H9 (cell line): Measurements from ENCODE around the gene NEMP1. TPM values are rescaled to one million over a fixed set of nuclear protein-coding genes. Genes with fewer than 3 reads are reported as not detected.

Experiments used
- DNase-seq: peaks from one replicate; pipeline ENCODE4 v3.0.0-alpha.2; 2017
- H2AFZ ChIP-seq: one replicate; pipeline ENCODE4 v1.6.1; 2013; ENCODE audit warnings: mild to moderate bottlenecking, low read length, control low read depth, moderate library complexity
- H2AK5ac ChIP-seq: 2 replicates; pipeline ENCODE4 v1.6.1; 2013; ENCODE audit warnings: low read length, control low read depth, mixed read lengths; ENCODE audit not compliant: insufficient read length
- H2BK120ac ChIP-seq: one replicate; pipeline ENCODE4 v1.6.1; 2013; ENCODE audit warnings: low read depth, mild to moderate bottlenecking, low read length, control low read depth, inconsistent platforms; ENCODE audit not compliant: poor library complexity, severe bottlenecking
- H2BK12ac ChIP-seq: 2 replicates; pipeline ENCODE4 v1.6.1; 2013; ENCODE audit warnings: low read length, control low read depth, mixed read lengths, low read depth; ENCODE audit not compliant: insufficient read length
- H2BK15ac ChIP-seq: 2 replicates; pipeline ENCODE4 v1.6.1; 2013; ENCODE audit warnings: low read depth, low read length, control low read depth
- H2BK20ac ChIP-seq: one replicate; pipeline ENCODE4 v1.6.1; 2013; ENCODE audit warnings: low read depth, mild to moderate bottlenecking, low read length, control low read depth, inconsistent platforms; ENCODE audit not compliant: poor library complexity, severe bottlenecking
- H2BK5ac ChIP-seq: 2 replicates; pipeline ENCODE4 v1.6.1; 2013; ENCODE audit warnings: low read length, control low read depth, mixed read lengths; ENCODE audit not compliant: insufficient read length
- H3K14ac ChIP-seq: 2 replicates; pipeline ENCODE4 v1.6.1; 2013; ENCODE audit warnings: low read length, control low read depth; ENCODE audit not compliant: insufficient read depth
- H3K18ac ChIP-seq: 2 replicates; pipeline ENCODE4 v1.6.1; 2013; ENCODE audit warnings: low read depth, mild to moderate bottlenecking, mixed read lengths, low read length, control low read depth; ENCODE audit not compliant: insufficient read length
- H3K23ac ChIP-seq: 2 replicates; pipeline ENCODE4 v1.6.1; 2013; ENCODE audit warnings: low read length, control low read depth, mixed read lengths, low read depth; ENCODE audit not compliant: insufficient read length
- H3K23me2 ChIP-seq: 2 replicates; pipeline ENCODE4 v1.6.1; 2013; ENCODE audit warnings: low read depth, mild to moderate bottlenecking, mixed read lengths, low read length, control low read depth; ENCODE audit not compliant: insufficient read length, poor library complexity, severe bottlenecking
- H3K27ac ChIP-seq: 2 replicates; pipeline ENCODE4 v1.5.1; 2013; ENCODE audit warnings: low read length, control low read depth, mixed read lengths, low read depth; ENCODE audit not compliant: insufficient read length
- H3K27me3 ChIP-seq: 2 replicates; pipeline ENCODE4 v1.6.1; 2013; ENCODE audit warnings: low read length, control low read depth, inconsistent platforms; ENCODE audit not compliant: insufficient read depth
- H3K4ac ChIP-seq: 2 replicates; pipeline ENCODE4 v1.6.1; 2013; ENCODE audit warnings: low read depth, mild to moderate bottlenecking, control low read depth, inconsistent platforms, low read length, moderate library complexity
- H3K4me1 ChIP-seq: 2 replicates; pipeline ENCODE4 v1.6.1; 2013; ENCODE audit warnings: low read length, control low read depth, inconsistent platforms; ENCODE audit not compliant: insufficient read depth
- H3K4me2 ChIP-seq: 2 replicates; pipeline ENCODE4 v1.6.1; 2013; ENCODE audit warnings: low read length, control low read depth, mixed read lengths; ENCODE audit not compliant: insufficient read length, insufficient read depth
- H3K56ac ChIP-seq: 2 replicates; pipeline ENCODE4 v1.6.1; 2013; ENCODE audit warnings: low read depth, mild to moderate bottlenecking, mixed read lengths, low read length, control low read depth; ENCODE audit not compliant: insufficient read length
- H3K79me1 ChIP-seq: 2 replicates; pipeline ENCODE4 v1.6.1; 2013; ENCODE audit warnings: low read depth, mild to moderate bottlenecking, moderate library complexity, low read length, control low read depth, inconsistent platforms; ENCODE audit not compliant: insufficient read depth, poor library complexity, severe bottlenecking
- H3K79me2 ChIP-seq: 2 replicates; pipeline ENCODE4 v1.6.1; 2013; ENCODE audit warnings: low read length, control low read depth, inconsistent platforms; ENCODE audit not compliant: insufficient read depth
- H3K9ac ChIP-seq: 2 replicates; pipeline ENCODE4 v1.6.1; 2013; ENCODE audit warnings: low read length, control low read depth, mixed read lengths; ENCODE audit not compliant: insufficient read length; ENCODE audit errors: extremely low read depth
- H3K9me3 ChIP-seq: one replicate; pipeline ENCODE4 v1.6.1; 2013; ENCODE audit warnings: low read depth, low read length, inconsistent platforms; ENCODE audit not compliant: control insufficient read depth
- H3T11ph ChIP-seq: one replicate; pipeline ENCODE4 v1.6.1; 2013; ENCODE audit warnings: mild to moderate bottlenecking, low read length, control low read depth, inconsistent platforms
- H4K20me1 ChIP-seq: one replicate; pipeline ENCODE4 v1.6.1; 2013; ENCODE audit not compliant: control insufficient read depth, insufficient read length, insufficient read depth
- H4K5ac ChIP-seq: 2 replicates; pipeline ENCODE4 v1.6.1; 2013; ENCODE audit warnings: low read depth, mild to moderate bottlenecking, mixed read lengths, low read length, control low read depth; ENCODE audit not compliant: insufficient read length
- H4K8ac ChIP-seq: replicated peaks from 2 replicates; pipeline ENCODE4 v1.6.1; 2013; ENCODE audit warnings: low read length, control low read depth, mixed read lengths, low read depth; ENCODE audit not compliant: insufficient read length
- H4K91ac ChIP-seq: 2 replicates; pipeline ENCODE4 v1.6.1; 2013; ENCODE audit warnings: low read depth, mild to moderate bottlenecking, moderate library complexity, mixed read lengths, low read length, control low read depth; ENCODE audit not compliant: insufficient read length
- H3K27ac Mint-ChIP-seq, 3 experiments: 2 replicates in 2 of 3; 3 replicates in 1 of 3; pipeline ENCODE4 v1.8.0; 2020 to 2021; ENCODE audit warnings: mixed read lengths in 3 of 3, mild to moderate bottlenecking in 1 of 3, moderate library complexity in 1 of 3
- H3K27me3 Mint-ChIP-seq: 2 replicates; pipeline ENCODE4 v1.8.0; 2021; ENCODE audit warnings: low read depth, mild to moderate bottlenecking, moderate library complexity, mixed read lengths
- H3K36me3 Mint-ChIP-seq, 3 experiments: 2 replicates in 2 of 3; 3 replicates in 1 of 3; pipeline ENCODE4 v1.8.0; 2020 to 2021; ENCODE audit warnings: low read depth in 3 of 3, mixed read lengths in 3 of 3; ENCODE audit not compliant: insufficient read depth in 1 of 3
- H3K4me1 Mint-ChIP-seq, 2 experiments: 2 replicates each; pipeline ENCODE4 v1.8.0; 2020; ENCODE audit warnings: mixed read lengths in 2 of 2
- H3K4me3 Mint-ChIP-seq, 2 experiments: 2 replicates in 1 of 2; 3 replicates in 1 of 2; pipeline ENCODE4 v1.8.0; 2020 to 2021; ENCODE audit warnings: mild to moderate bottlenecking in 2 of 2, mixed read lengths in 2 of 2, moderate library complexity in 1 of 2
- H3K9me3 Mint-ChIP-seq, 2 experiments: 2 replicates in 1 of 2; 3 replicates in 1 of 2; pipeline ENCODE4 v1.8.0; 2020; ENCODE audit warnings: mild to moderate bottlenecking in 2 of 2, mixed read lengths in 2 of 2, moderate library complexity in 1 of 2
- CTCF ChIP-seq: fragments of 200-600 bp; sonication (generic); conservative IDR thresholded peaks from 3 replicates; pipeline ENCODE4 v1.8.0; 2021; ENCODE audit warnings: antibody characterized with exemption, mild to moderate bottlenecking
- WGBS: extraction: QIAGEN DNeasy Blood & Tissue Kit; methylation state at CpG from one replicate; pipeline ENCODE4 v1.1.7; 2013; ENCODE audit warnings: missing lambda C conversion rate, low lambda C conversion rate, mixed read lengths; ENCODE audit not compliant: insufficient read length; ENCODE audit errors: extremely low coverage; 5-methylcytosine and 5-hydroxymethylcytosine counted together
- total RNA-seq: library from RNA; stranded (reverse); gene quantifications from 2 replicates; pipeline ENCODE4 v1.2.1, GENCODE V29; 2021

NEMP1 gene
- total RNA-seq, 1 experiment from 2014 or later, result 50.1 TPM

- Histone ChIP-seq H4K8ac (no peak overlapping the region), H2AFZ (no peak overlapping the region), H3K79me2 (no peaks in the 10 kb centered on the region), H3T11ph (no peak overlapping the region), H2BK15ac (no peak overlapping the region), H3K23me2 (peaks cover 11% of the 10 kb centered on the region), H2BK120ac (no peak overlapping the region), H2BK12ac (no peak overlapping the region), H3K27me3 (no peaks in the 10 kb centered on the region), H2BK5ac (no peak overlapping the region), H3K4me1 (no peaks in the 10 kb centered on the region; the same call in 1 of the 2 replicates), H4K20me1 (no peaks in the 10 kb centered on the region), H4K5ac (no peak overlapping the region), H3K56ac (no peak overlapping the region), H4K91ac (no peak overlapping the region), H3K9ac (no peak overlapping the region), H3K23ac (no peak overlapping the region), H3K4ac (no peak overlapping the region), H3K4me2 (no peak overlapping the region), H3K18ac (no peak overlapping the region), H3K9me3 (no peaks in the 10 kb centered on the region), H2BK20ac (no peak overlapping the region), H3K14ac (no peak overlapping the region), H3K79me1 (no peaks in the 10 kb centered on the region), H2AK5ac (no peak overlapping the region), H3K27ac (no peak overlapping the region)
- Mint-ChIP-seq H3K9me3 (no peaks in the 10 kb centered on the region; a peak in 1 of 5 replicates), H3K36me3 (peaks cover 2 to 41% (median 24%) of the 10 kb centered on the region in 3 experiments; a peak in 5 of 7 replicates), H3K27me3 (no peaks in the 10 kb centered on the region), H3K27ac (peak overlapping the region in 1 of 3 experiments; percentile 18; a peak in 4 of 7 replicates), H3K4me1 (peaks cover 28 to 41% of the 10 kb centered on the region in 2 experiments), H3K4me3 (no peak overlapping the region)
- no peak for TF ChIP-seq CTCF
- no CpG with 5 or more reads among the region's 7 CpGs for WGBS
- no peak for DNase-seq
Measured at GRCh38 chr12:57107456-57108155, 29.0 kb upstream of the NEMP1 start.
